Measurements from ENCODE around the gene JAM2.

The JAM2 gene

GRCh38 chr21:25649146-25649545, 10.1 kb downstream of the JAM2 start:
- DNase-seq (ENCODE audit: low spot score), result no peak
- TF ChIP-seq CTCF (IDR thresholded peaks at IDR 0.05; ENCODE audit: extremely low read depth, missing control alignments), result no peak

- DNase-seq (ENCODE audit: low spot score), result no peak
Observed at GRCh38 chr21:25656412-25656811, 17.4 kb downstream of the JAM2 start.

GRCh38 chr21:25657140-25657539, 18.1 kb downstream of the JAM2 start:
- no peak for DNase-seq (ENCODE audit: low spot score)
- TF ChIP-seq CTCF (IDR thresholded peaks at IDR 0.05; ENCODE audit: extremely low read depth, missing control alignments), result no peak

More at GRCh38 chr21:25656412-25656811, 17.4 kb downstream of the JAM2 start:
- TF ChIP-seq CTCF (IDR thresholded peaks at IDR 0.05; ENCODE audit: extremely low read depth, missing control alignments), result no peak

GRCh38 chr21:25658427-25659035, 19.5 kb downstream of the JAM2 start:
- DNase-seq (ENCODE audit: low spot score), result no peak
- no peak for TF ChIP-seq CTCF (IDR thresholded peaks at IDR 0.05; ENCODE audit: extremely low read depth, missing control alignments)

GRCh38 chr21:25660233-25660632, 21.2 kb downstream of the JAM2 start:
- DNase-seq (ENCODE audit: low spot score), result no peak
- TF ChIP-seq CTCF (IDR thresholded peaks at IDR 0.05; ENCODE audit: extremely low read depth, missing control alignments), result no peak

- TF ChIP-seq CTCF (IDR thresholded peaks at IDR 0.05; ENCODE audit: extremely low read depth, missing control alignments), result no peak
- no peak for DNase-seq (ENCODE audit: low spot score)
Observed at GRCh38 chr21:25664491-25664931, 25.5 kb downstream of the JAM2 start.

GRCh38 chr21:25670726-25671125, 31.7 kb downstream of the JAM2 start:
- no peak for TF ChIP-seq CTCF (IDR thresholded peaks at IDR 0.05; ENCODE audit: extremely low read depth, missing control alignments)
- DNase-seq (ENCODE audit: low spot score), result no peak
